ENCODE results near the gene GPR152. TPM values are rescaled to one million over a fixed set of nuclear protein-coding genes. Genes with fewer than 3 reads are reported as not detected.
"Not testable (repeated sequence)": the region's sequence is repeated elsewhere in the genome, so short reads cannot be mapped to it uniquely, and the experiment has no call there.

Gene GPR152
- total RNA-seq, 2 donors from 2014 or later = not detected

DNA sequence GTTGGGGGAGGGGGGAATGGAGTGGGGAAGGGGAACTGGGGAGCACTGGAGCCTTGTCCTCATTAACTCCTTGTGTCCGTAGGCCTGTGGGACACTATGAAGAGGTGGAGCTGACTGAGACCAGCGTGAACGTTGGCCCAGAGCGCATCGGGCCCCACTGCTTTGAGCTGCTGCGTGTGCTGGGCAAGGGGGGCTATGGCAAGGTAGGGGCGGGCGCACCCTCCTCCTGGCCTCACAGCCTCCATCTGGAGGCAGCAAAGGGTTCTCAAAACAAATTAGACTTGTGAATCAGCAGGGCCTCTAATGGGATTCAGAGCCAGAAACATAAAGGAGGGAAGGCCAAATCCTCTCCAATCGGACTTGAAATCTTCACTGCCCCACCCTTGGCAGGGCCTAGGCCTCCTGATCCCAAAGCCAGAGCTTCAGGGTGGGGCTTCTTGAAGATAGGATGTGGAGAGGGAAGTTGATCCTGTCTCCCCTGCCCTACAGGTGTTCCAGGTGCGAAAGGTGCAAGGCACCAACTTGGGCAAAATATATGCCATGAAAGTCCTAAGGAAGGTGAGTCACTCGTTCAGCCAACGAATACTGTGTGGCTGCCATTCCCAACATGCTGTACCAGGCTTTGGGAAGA is 23.4 kb downstream of the GPR152 start:
- ATAC-seq (no peak), DNase-seq (no peak)
- Mint-ChIP-seq H3K4me1 (peaks cover 30% of the 10 kb centered on the region), H3K27ac (peak overlapping the region; percentile 96), H3K36me3 (ENCODE audit: low read depth) (no peaks in the 10 kb centered on the region), H3K27me3 (no peaks in the 10 kb centered on the region), H3K4me3 (peak overlapping the region; percentile 94)
- H3K9me3 ChIP-seq (ENCODE audit: control insufficient read depth, low read length, poor library complexity, severe bottlenecking) = no peaks in the 10 kb centered on the region

DNA sequence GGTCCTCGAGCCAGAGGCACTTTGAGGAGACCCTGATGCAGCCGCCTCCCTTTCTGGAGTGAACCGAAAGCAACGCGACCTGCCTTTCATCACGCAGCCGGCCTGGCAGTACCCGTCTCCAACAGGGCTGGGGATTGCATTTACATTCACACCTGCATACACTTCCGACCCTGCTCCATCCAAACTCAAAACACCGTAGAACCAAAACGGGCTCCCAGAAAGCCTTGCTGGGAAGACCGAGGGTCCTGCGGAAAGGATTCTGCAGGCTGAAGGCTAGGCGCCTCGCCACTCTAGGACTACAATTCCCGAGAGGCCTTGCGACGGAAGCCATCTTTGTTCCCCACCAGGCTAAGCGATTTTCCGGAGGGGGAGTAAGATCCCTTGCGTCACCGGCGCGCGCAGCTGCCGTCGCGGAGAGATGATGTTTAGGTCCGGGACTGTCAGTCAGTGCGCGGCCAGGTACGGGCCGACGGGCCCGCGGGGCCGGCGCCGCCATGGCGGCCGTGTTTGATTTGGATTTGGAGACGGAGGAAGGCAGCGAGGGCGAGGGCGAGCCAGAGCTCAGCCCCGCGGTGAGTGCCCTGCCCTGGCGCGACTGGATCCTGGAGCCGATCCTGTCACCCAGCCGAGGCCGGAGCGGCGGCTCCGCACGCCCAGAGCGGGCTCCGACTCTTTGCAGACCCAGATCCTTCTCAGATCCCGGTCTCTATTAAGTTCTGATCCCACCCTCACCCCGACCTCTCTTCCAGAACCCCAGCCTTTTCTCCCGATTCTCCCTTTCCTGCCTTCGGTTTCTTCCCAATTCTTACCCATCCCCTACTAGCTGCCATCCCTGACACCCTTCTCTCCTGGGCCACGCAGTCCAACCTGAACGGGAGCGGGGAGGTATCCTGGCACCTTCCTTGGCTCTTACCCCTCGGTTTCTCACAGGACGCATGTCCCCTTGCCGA is 24.2 kb downstream of the GPR152 start, which contains the start of gene RPS6KB2:
TSS of gene RPS6KB2 (plus strand) at position 443 of the 950 bp plus-strand sequence. CDS start at position 495, 52 bp downstream.
- Mint-ChIP-seq H3K36me3 (ENCODE audit: low read depth) (no peaks in the 10 kb centered on the region), H3K27ac (peak within 1 kb of the TSS; percentile 96), H3K27me3 (no peaks in the 10 kb centered on the region), H3K4me3 (peak within 1 kb of the TSS; percentile 94), H3K4me1 (peaks cover 26% of the 10 kb centered on the region)
- ATAC-seq (peak; percentile 91), DNase-seq (peak; percentile 94 to 99 (median 94))
- no peaks in the 10 kb centered on the region for H3K9me3 ChIP-seq (ENCODE audit: control insufficient read depth, low read length, poor library complexity, severe bottlenecking)

DNA sequence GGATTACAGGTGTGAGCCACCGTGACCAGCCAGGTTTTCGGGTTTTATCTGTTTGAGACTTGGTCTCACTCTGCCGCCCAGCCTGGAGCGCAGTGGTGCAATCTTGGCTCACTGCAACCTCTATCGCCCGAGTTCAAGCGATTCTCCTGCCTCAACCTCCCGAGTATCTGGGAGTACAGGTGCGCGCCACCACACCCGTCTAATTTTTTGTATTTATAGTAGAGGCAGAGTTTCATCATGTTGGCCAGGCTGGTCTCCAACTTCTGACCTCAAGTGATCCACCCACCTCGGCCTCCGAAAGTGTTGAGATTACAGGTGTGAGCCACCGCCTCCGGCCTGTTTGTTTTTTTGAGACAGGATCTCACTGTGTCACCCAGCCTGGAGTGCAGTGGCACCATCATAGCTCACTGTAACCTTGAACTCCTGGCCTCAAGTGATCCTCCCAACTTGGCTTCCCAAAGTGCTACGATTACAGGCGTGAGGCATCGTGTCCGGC is 25.1 kb downstream of the GPR152 start:
- not testable (repeated sequence) for ATAC-seq; DNase-seq; H3K27me3 Mint-ChIP-seq; H3K9me3 ChIP-seq (ENCODE audit: control insufficient read depth, low read length, poor library complexity, severe bottlenecking); H3K36me3 Mint-ChIP-seq (ENCODE audit: low read depth)
- Mint-ChIP-seq H3K4me1 (peaks cover 31% of the 10 kb centered on the region), H3K27ac (peak overlapping the region; percentile 96), H3K4me3 (peak overlapping the region; percentile 94)

DNA sequence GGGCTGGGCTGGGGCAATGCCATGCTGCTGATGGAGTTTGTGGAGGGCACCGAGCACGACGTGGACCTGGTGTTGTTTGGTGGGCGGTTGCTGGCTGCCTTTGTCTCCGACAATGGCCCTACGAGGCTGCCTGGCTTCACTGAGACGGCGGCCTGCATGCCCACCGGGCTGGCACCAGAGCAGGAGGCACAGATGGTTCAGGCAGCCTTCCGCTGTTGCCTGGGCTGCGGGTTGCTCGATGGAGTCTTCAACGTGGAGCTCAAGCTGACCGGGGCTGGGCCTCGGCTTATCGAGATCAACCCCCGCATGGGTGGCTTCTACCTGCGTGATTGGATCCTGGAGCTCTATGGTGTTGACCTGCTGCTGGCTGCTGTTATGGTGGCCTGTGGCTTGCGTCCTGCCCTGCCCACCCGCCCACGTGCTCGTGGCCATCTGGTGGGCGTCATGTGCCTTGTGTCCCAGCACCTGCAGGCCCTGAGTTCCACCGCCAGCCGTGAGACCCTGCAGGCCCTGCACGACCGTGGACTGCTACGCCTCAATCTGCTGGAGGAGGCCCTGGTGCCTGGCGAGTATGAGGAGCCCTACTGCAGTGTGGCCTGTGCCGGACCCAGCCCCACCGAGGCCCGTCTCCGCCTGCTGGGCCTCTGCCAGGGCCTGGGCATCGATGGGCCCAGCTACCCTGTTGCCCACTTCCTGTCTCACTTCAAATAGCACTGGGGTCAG is 28.5 kb downstream of the GPR152 start:
- Mint-ChIP-seq H3K36me3 (ENCODE audit: low read depth) (no peaks in the 10 kb centered on the region), H3K4me1 (peaks cover 36% of the 10 kb centered on the region), H3K4me3 (no peak overlapping the region), H3K27ac (no peak overlapping the region), H3K27me3 (no peaks in the 10 kb centered on the region)
- no peak for DNase-seq
- no peak for ATAC-seq
- no peaks in the 10 kb centered on the region for H3K9me3 ChIP-seq (ENCODE audit: control insufficient read depth, low read length, poor library complexity, severe bottlenecking)

DNA sequence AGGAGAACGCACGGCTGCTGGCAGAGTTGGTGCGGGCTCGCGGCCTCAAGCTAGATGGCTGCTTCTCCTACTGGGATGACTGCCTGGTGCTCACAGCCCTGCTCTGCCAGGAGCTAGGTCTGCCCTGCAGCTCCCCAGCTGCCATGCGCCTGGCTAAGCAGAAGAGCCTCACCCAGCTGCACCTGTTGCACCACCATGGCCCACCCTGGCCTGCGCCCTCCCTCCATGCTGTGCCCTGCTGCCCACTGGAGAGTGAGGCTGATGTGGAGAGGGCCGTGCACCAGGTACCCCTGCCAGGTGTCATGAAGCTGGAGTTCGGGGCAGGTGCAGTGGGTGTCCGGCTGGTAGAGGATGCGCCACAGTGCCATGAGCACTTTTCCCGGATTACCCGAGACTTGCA is 29.1 kb downstream of the GPR152 start:
- Mint-ChIP-seq H3K27ac (peak overlapping the region; percentile 21), H3K27me3 (no peaks in the 10 kb centered on the region), H3K4me3 (no peak overlapping the region), H3K4me1 (peaks cover 35% of the 10 kb centered on the region), H3K36me3 (ENCODE audit: low read depth) (no peaks in the 10 kb centered on the region)
- H3K9me3 ChIP-seq (ENCODE audit: control insufficient read depth, low read length, poor library complexity, severe bottlenecking) = no peaks in the 10 kb centered on the region
- no peak for DNase-seq
- ATAC-seq = no peak

DNA sequence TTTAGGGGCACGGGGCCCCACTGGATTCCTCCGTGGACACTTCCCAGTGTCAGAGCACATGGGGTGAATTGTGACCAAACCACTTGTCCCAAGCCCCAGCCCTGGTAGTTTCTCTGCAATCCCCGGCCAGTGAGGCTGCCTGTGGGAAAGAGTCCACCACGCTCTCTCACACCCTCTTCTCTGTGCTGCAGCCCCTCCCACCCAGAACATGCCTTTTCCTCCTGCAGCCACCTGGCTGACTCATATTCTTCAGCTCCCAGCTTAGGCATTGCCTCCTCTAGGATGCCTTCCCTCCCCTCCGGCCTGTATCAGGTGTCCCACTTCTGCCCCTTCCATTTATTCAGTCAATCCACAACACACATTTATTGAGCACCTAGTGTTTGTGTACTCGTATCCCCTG is 29.6 kb downstream of the GPR152 start:
- Mint-ChIP-seq H3K4me1 (peaks cover 36% of the 10 kb centered on the region), H3K27me3 (no peaks in the 10 kb centered on the region), H3K36me3 (ENCODE audit: low read depth) (no peaks in the 10 kb centered on the region), H3K27ac (peak overlapping the region; percentile 21), H3K4me3 (no peak overlapping the region)
- ATAC-seq (no peak), DNase-seq (no peak)
- no peaks in the 10 kb centered on the region for H3K9me3 ChIP-seq (ENCODE audit: control insufficient read depth, low read length, poor library complexity, severe bottlenecking)

DNA sequence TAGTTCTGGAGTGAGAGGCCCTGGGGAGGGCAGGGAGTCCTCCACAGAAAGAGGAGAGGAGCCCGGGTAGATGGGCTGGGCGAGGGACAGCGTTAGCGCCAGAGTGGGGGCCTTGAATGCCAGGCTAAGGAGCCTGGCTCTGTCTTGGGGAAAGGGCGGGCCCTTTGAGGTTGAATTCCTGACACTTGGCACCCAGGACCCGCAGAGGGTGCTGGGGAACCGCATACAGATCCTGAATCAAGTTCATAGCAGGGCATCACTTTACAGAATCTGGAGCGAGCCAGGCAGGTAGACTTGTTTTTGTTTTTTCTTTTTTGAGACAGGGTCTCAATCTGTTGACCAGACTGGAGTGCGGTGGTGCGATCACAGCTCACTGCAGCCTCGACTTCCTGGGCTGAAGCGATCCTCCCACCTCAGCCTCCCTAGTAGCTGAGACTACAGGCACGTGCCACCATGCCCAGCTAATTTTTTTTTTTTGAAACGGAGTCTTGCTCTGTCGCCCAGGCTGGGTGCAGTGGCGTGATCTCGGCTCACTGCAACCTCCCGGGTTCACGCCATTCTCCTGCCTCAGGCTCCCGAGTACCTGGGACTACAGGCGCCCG is 31.0 kb downstream of the GPR152 start:
- ATAC-seq = no peak
- no peaks in the 10 kb centered on the region for H3K27me3 Mint-ChIP-seq
- no peak overlapping the region for H3K27ac Mint-ChIP-seq
- no peak for DNase-seq
- H3K4me1 Mint-ChIP-seq = peaks cover 43% of the 10 kb centered on the region
- H3K36me3 Mint-ChIP-seq (ENCODE audit: low read depth) = no peaks in the 10 kb centered on the region
- H3K9me3 ChIP-seq (ENCODE audit: control insufficient read depth, low read length, poor library complexity, severe bottlenecking) = no peaks in the 10 kb centered on the region
- H3K4me3 Mint-ChIP-seq = peak overlapping the region; percentile 87

DNA sequence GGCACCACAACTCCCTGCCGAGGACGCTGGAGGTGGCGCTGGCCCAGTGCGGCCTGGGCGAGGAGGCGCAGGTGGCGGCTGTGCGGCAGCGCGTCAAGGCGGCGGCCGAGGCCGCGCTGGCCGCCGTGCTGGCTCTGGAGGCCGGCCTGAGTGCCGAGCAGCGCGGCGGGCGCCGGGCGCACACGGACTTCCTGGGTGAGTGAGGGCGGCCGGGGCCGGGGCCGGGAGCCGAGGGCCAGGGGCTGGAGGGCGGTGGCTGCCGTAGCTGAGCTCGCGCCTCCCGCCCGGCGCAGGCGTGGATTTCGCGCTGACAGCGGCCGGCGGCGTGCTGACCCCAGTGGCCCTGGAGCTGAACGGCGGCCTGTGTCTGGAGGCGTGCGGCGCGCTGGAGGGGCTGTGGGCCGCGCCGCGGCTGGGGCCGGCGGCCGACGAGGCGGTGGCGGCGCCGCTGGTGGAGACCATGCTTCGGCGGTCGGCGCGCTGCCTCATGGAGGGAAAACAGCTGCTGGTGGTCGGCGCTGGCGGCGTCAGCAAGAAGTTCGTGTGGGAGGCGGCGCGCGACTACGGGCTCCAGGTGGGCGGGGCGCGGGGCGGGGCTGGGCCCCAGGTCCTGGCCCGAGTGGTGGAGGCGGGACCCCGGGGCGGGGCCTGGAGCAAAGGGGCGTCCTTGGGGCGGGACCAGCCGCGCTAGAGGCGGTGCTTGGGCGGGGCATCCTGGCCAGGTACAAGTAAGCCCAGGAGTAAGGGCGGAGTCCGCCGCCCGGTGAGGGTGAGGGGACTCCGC is 31.7 kb downstream of the GPR152 start:
- ATAC-seq (peak; percentile 88), DNase-seq (peak; percentile 98 to 100 (median 99))
- peaks cover 49% of the 10 kb centered on the region for H3K4me1 Mint-ChIP-seq
- no peaks in the 10 kb centered on the region for H3K9me3 ChIP-seq (ENCODE audit: control insufficient read depth, low read length, poor library complexity, severe bottlenecking)
- no peaks in the 10 kb centered on the region for H3K27me3 Mint-ChIP-seq
- no peak overlapping the region for H3K27ac Mint-ChIP-seq
- peak overlapping the region; percentile 87 for H3K4me3 Mint-ChIP-seq
- H3K36me3 Mint-ChIP-seq (ENCODE audit: low read depth) = no peaks in the 10 kb centered on the region

DNA sequence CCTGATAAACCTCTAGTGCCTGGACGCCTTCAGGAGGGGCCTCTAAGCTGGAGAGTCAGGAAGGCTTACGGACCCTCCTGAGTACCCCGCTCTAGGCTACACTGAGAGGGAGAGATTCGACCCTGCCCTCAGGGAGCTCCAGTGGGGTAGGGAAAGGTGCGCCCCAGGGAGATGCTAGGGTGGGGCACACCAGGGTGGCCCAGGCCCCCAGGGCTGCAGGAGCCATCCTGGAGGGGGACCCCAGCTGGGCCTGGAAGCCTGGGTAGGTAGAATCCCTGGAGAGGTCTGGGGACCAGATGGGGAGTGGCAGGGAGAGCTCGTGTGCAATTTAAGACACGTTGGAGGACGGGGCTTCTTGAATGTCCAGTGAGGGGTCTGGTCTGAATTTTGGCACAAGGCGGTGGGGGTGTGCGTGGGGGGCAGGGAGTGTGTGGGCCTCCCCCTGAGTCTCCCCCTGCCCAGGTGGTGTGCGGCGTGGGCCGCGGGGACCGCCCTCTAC is 32.3 kb downstream of the GPR152 start:
- Mint-ChIP-seq H3K27ac (no peak overlapping the region), H3K4me1 (peaks cover 50% of the 10 kb centered on the region), H3K36me3 (ENCODE audit: low read depth) (no peaks in the 10 kb centered on the region), H3K4me3 (peak overlapping the region; percentile 87), H3K27me3 (no peaks in the 10 kb centered on the region)
- DNase-seq = no peak
- H3K9me3 ChIP-seq (ENCODE audit: control insufficient read depth, low read length, poor library complexity, severe bottlenecking) = no peaks in the 10 kb centered on the region
- ATAC-seq = no peak

DNA sequence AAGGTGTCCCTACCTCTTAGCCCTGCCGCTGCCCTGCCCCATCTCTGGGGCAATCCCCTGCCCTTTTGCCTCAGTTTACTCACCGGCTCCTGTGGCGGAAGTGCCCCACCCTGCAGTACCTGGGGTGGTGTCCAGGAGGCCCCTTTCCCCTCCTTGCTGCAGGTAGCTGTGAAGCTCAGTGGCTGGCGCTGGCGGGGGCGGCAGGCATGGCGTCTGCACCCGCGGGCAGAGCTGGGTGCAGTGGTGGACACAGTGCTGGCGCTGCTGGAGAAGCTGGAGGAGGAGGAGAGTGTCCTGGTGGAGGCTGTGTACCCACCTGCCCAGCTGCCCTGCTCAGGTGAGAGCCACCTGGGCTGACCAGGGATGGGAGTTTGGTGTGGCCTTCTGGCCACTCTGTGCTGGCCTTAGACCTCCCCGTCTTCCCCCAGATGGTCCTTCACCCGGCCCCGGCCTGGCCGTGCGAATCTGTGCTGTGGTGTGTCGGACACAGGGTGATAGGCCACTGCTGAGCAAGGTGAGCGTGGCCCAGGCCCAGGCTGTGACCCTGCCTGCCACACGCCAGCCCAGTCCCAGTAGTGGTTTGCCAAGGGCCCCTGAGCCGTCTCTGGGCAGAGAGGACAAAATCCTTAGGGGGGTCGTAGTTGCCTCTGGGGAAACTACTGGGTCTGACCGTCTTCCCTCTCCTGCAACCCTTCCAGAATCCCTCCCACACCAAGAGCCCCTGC is 33.0 kb downstream of the GPR152 start:
- DNase-seq (no peak), ATAC-seq (no peak)
- no peaks in the 10 kb centered on the region for H3K27me3 Mint-ChIP-seq
- no peaks in the 10 kb centered on the region for H3K9me3 ChIP-seq (ENCODE audit: control insufficient read depth, low read length, poor library complexity, severe bottlenecking)
- peak overlapping the region; percentile 88 for H3K27ac Mint-ChIP-seq
- H3K4me1 Mint-ChIP-seq = peaks cover 50% of the 10 kb centered on the region
- no peaks in the 10 kb centered on the region for H3K36me3 Mint-ChIP-seq (ENCODE audit: low read depth)
- peak overlapping the region; percentile 87 for H3K4me3 Mint-ChIP-seq

DNA sequence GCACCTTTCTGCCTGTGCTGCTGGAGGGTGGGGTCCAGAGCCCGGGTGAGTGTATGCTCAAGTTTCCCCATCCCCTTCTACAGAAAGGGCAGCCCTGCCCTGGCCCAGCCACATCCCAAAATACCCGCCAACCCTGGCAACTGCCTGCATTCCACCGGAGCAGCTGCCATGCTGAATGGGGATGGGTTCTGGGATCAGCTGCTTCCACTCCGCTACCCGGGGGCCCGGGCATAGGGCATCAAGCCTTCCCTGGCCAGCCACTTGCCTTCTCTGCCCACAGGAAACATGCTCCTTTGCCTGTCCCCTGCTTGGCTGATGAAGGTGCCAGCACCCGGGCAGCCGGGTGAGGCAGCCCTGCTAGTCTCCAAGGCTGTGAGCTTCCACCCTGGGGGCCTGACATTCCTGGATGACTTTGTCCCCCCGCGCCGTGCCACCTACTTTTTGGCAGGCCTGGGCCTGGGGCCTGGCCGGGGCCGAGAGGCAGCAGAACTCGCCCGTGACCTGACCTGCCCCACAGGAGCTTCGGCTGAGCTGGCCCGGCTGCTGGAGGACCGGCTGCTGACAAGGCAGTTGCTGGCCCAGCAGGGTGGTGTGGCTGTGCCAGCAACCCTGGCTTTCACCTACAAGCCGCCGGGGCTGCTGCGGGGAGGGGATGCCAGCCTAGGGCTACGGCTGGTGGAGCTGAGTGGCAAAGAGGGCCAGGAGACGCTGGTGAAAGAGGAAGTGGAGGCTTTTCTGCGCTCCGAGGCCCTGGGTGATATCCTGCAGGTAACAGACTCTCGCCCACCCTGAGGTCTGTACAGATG is 33.9 kb downstream of the GPR152 start:
- DNase-seq (no peak), ATAC-seq (peak; percentile 14)
- Mint-ChIP-seq H3K27ac (peak overlapping the region; percentile 88), H3K27me3 (no peaks in the 10 kb centered on the region), H3K36me3 (ENCODE audit: low read depth) (no peaks in the 10 kb centered on the region), H3K4me1 (peaks cover 50% of the 10 kb centered on the region), H3K4me3 (peak overlapping the region; percentile 87)
- no peaks in the 10 kb centered on the region for H3K9me3 ChIP-seq (ENCODE audit: control insufficient read depth, low read length, poor library complexity, severe bottlenecking)
